Lung (tissue), 12 donors: ENCODE data around the gene LTBP1. TPM values are rescaled to one million over a fixed set of nuclear protein-coding genes. Genes with fewer than 3 reads are reported as not detected.
"Not testable (repeated sequence)": the region's sequence is repeated elsewhere in the genome, so short reads cannot be mapped to it uniquely, and the experiment has no call there.

Experiments used
- ATAC-seq: fragments of 200-7000 bp; cut with Tn5 transposase; one replicate; pipeline ENCODE4 v1.9.1; 2020; ENCODE audit warnings: moderate number of reproducible peaks; ENCODE audit not compliant: insufficient read depth, low FRiP score
- DNase-seq, 3 donors: peaks; one replicate each; pipeline ENCODE4 v3.0.0-alpha.2; 2013 to 2017
- H3K27ac ChIP-seq, 2 donors: one replicate each; pipeline ENCODE4 v1.5.1; 2013; ENCODE audit warnings: mild to moderate bottlenecking in 2 of 2, moderate library complexity in 2 of 2, control low read depth in 1 of 2, inconsistent platforms in 1 of 2, low read depth in 1 of 2, low read length in 1 of 2
- H3K27me3 ChIP-seq, 3 donors: one replicate each; pipeline ENCODE4 v1.5.1; 2013; ENCODE audit warnings: low read length in 2 of 3; ENCODE audit not compliant: control insufficient read depth in 3 of 3, insufficient read depth in 3 of 3
- H3K36me3 ChIP-seq, 4 donors: one replicate each; pipeline ENCODE4 v1.5.1; 2013; ENCODE audit warnings: low read length in 4 of 4, mild to moderate bottlenecking in 1 of 4, moderate library complexity in 1 of 4; ENCODE audit not compliant: control insufficient read depth in 4 of 4, insufficient read depth in 4 of 4
- H3K4me1 ChIP-seq, 5 donors: one replicate each; pipeline ENCODE4 v1.5.1; 2013; ENCODE audit warnings: low read length in 5 of 5, mild to moderate bottlenecking in 2 of 5, moderate library complexity in 1 of 5; ENCODE audit not compliant: control insufficient read depth in 5 of 5, insufficient read depth in 5 of 5
- H3K4me3 ChIP-seq: one replicate; pipeline ENCODE4 v1.5.1; 2013; ENCODE audit warnings: mild to moderate bottlenecking, control low read depth, moderate library complexity
- H3K9ac ChIP-seq, 2 donors: one replicate each; pipeline ENCODE4 v1.5.1; 2013; ENCODE audit warnings: low read length in 2 of 2, control low read depth in 1 of 2; ENCODE audit not compliant: insufficient read depth in 1 of 2
- H3K9me3 ChIP-seq, 4 donors: one replicate each; pipeline ENCODE4 v1.5.1; 2013; ENCODE audit warnings: low read length in 3 of 4, mild to moderate bottlenecking in 1 of 4, moderate library complexity in 1 of 4; ENCODE audit not compliant: control insufficient read depth in 4 of 4, insufficient read depth in 3 of 4
- WGBS, 2 donors: extraction: QIAGEN DNeasy Blood & Tissue Kit; methylation state at CpG; one replicate each; pipeline ENCODE4 v1.1.7; 2013; 5-methylcytosine and 5-hydroxymethylcytosine counted together
- polyA plus RNA-seq, 2 donors: library from polyadenylated mRNA; stranded (reverse); fragments of 200-250 nt; gene quantifications; one replicate each; pipeline ENCODE4 v1.2.1, GENCODE V29; 2013
- total RNA-seq, 2 donors: library from RNA; depleted of rRNA in 1 of 2; stranded (reverse); fragments of >200 nt in 1 of 2; gene quantifications; one replicate each; pipeline ENCODE4 v1.2.1, GENCODE V29; 2014 to 2021
- TF ChIP-seq, protein P1 (sequence below): IDR thresholded peaks from 2 replicates; pipeline ENCODE4 v1.5.1; 2012; ENCODE audit warnings: mild to moderate bottlenecking; ENCODE audit errors: control extremely low read depth, extremely low read depth
- donor health status: control.
- donor health status: control.
- donor health status: Bipolar disorder and iron deficiency.
- donor health status: healthy.
- donor health status: DM: yes; HTN: yes; CAD: no.

The LTBP1 gene
- total and polyA plus RNA-seq, 4 donors: 8.8 to 57.4 (median 28.6) TPM

DNA sequence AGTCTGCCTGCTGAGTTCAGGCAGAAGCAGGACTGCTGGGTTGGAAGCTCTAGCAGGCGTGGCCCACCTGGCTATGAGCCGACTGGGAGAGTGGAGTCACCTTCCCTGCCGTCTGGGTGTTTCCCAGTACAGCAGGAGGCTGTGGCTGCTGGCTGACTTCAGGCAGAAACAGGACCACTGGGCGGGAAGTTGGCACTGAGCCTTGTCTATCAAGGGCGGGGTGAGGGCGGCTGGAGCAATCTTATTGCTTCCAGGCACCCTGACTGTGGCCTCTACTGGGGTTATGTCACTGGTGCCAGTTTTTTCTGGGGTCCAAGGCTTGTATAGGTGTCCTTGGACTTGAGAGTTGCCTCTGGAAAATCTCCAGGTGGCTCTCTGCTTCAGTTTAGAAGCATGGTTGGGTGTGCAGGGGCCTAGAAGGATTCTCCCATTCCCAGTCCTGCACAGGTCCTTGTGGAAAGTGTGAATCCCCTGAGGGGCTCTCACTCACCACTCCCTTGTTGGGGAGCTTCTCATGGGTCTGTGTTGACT is 30.5 kb downstream of the LTBP1 start:
- ATAC-seq: no peak
- no peak overlapping the region for H3K27ac ChIP-seq
- no peaks in the 10 kb centered on the region for H3K36me3 ChIP-seq
- H3K9me3 ChIP-seq: peaks cover 0 to 11% (median 0%) of the 10 kb centered on the region in 4 donors
- no peak overlapping the region for H3K9ac ChIP-seq
- no peak for DNase-seq
- no peaks in the 10 kb centered on the region for H3K27me3 ChIP-seq
- peaks cover 0 to 7% (median 0%) of the 10 kb centered on the region in 5 donors for H3K4me1 ChIP-seq
- no peak overlapping the region for H3K4me3 ChIP-seq
- 57 to 85% methylated on average over 6 of the region's 6 CpGs for WGBS, 2 donors
- TF ChIP-seq, protein P1, sequence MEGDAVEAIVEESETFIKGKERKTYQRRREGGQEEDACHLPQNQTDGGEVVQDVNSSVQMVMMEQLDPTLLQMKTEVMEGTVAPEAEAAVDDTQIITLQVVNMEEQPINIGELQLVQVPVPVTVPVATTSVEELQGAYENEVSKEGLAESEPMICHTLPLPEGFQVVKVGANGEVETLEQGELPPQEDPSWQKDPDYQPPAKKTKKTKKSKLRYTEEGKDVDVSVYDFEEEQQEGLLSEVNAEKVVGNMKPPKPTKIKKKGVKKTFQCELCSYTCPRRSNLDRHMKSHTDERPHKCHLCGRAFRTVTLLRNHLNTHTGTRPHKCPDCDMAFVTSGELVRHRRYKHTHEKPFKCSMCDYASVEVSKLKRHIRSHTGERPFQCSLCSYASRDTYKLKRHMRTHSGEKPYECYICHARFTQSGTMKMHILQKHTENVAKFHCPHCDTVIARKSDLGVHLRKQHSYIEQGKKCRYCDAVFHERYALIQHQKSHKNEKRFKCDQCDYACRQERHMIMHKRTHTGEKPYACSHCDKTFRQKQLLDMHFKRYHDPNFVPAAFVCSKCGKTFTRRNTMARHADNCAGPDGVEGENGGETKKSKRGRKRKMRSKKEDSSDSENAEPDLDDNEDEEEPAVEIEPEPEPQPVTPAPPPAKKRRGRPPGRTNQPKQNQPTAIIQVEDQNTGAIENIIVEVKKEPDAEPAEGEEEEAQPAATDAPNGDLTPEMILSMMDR: no peak

DNA sequence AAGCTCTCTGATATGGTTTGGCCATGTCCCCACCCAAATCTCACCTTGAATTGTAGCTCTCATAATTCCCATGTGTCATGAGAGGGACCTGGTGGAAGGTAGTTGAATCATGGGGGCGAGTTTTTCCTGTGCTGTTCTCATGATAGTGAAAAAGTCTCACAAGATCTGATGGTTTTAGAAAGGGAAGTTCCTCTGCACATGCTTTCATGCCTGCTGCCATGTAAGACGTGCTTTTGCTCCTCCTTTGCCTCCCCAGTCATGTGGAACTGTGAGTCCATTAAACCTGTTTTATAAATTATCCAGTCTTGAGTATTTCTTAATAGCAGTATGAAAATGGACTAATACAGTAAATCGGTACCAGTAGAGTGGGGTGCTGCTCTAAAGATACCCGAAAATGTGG is 34.9 kb downstream of the LTBP1 start:
- Histone ChIP-seq H3K27ac (no peak overlapping the region), H3K36me3 (no peaks in the 10 kb centered on the region), H3K4me3 (no peak overlapping the region), H3K9ac (no peak overlapping the region), H3K4me1 (peaks cover 0 to 7% (median 0%) of the 10 kb centered on the region in 5 donors), H3K27me3 (no peaks in the 10 kb centered on the region), H3K9me3 (no peaks in the 10 kb centered on the region)
- 91 to 92% methylated on average over 4 of the region's 4 CpGs for WGBS, 2 donors
- ATAC-seq: no peak
- DNase-seq: no peak
- TF ChIP-seq, protein P1: no peak

DNA sequence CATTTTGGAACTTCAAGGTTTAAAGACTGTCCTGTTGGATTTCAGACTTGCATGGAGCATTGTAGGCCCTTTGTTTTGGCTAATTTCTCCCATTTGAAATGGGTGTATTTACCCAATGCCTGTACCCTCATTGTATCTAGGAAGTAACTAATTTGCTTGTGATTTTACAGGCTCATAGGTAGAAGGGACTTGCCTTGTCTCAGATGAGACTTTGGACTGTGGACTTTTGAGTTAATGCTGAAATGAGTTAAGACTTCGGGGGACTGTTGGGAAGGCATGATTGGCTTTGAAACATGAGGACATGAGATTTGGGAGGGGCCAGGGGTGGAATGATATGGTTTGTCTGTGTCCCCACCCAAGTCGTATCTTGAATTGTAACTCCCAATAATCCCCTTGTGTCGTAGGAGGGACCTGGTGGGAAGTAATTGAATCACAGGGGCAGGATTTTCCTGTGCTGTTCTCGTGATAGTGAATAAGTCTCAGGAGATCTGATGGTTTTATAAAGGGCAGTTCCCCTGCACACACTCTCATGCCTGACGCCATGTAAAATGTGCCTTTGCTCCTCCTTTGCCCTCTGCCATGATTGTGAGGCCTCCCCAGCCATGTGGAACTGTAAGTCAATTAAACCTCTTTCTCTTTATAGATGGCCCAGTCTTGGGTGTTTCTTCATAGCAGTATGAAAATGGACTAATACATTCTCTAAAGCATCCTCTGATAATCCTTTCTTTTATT is 36.6 kb downstream of the LTBP1 start:
- H3K9me3 ChIP-seq, DNase-seq, H3K36me3 ChIP-seq, ATAC-seq, H3K27ac ChIP-seq, H3K27me3 ChIP-seq, H3K4me1 ChIP-seq, H3K4me3 ChIP-seq, H3K9ac ChIP-seq: not testable (repeated sequence)
- 92 to 93% methylated on average over 5 of the region's 5 CpGs for WGBS, 2 donors

DNA sequence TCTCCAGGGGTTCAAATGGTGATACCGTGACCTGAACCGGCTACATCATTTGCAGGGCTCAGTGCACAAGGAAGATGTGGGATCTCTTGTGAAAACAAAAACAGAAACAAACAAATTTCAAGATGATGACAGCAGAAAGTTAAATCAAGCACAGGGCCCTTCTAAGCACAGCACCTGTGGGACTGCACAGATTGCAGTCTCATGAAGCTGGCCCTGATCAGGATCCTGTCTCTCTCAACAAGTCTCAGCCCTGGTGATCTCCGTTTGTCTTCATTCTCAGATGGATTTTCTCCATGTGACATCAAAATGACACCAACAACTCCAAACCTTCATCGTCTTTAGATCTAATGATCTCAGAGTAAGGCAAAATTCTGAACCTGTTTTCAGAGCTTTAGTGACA is 39.7 kb downstream of the LTBP1 start:
- H3K9ac ChIP-seq: no peak overlapping the region
- no peaks in the 10 kb centered on the region for H3K36me3 ChIP-seq
- H3K4me1 ChIP-seq: peaks cover 0 to 2% (median 0%) of the 10 kb centered on the region in 5 donors
- 92 to 96% methylated on average over 4 of the region's 4 CpGs for WGBS, 2 donors
- TF ChIP-seq, protein P1: no peak
- no peaks in the 10 kb centered on the region for H3K9me3 ChIP-seq
- H3K27me3 ChIP-seq: no peaks in the 10 kb centered on the region
- DNase-seq (no peak), ATAC-seq (no peak)
- H3K4me3 ChIP-seq: no peak overlapping the region
- no peak overlapping the region for H3K27ac ChIP-seq
